ENCODE data around the gene THNSL1.
"Not testable (repeated sequence)": the region's sequence is repeated elsewhere in the genome, so short reads cannot be mapped to it uniquely, and the experiment has no call there.

The THNSL1 gene, protein sequence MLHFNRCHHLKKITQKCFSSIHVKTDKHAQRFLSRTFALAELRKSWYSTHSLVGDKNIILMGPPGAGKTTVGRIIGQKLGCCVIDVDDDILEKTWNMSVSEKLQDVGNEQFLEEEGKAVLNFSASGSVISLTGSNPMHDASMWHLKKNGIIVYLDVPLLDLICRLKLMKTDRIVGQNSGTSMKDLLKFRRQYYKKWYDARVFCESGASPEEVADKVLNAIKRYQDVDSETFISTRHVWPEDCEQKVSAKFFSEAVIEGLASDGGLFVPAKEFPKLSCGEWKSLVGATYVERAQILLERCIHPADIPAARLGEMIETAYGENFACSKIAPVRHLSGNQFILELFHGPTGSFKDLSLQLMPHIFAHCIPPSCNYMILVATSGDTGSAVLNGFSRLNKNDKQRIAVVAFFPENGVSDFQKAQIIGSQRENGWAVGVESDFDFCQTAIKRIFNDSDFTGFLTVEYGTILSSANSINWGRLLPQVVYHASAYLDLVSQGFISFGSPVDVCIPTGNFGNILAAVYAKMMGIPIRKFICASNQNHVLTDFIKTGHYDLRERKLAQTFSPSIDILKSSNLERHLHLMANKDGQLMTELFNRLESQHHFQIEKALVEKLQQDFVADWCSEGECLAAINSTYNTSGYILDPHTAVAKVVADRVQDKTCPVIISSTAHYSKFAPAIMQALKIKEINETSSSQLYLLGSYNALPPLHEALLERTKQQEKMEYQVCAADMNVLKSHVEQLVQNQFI

DNA sequence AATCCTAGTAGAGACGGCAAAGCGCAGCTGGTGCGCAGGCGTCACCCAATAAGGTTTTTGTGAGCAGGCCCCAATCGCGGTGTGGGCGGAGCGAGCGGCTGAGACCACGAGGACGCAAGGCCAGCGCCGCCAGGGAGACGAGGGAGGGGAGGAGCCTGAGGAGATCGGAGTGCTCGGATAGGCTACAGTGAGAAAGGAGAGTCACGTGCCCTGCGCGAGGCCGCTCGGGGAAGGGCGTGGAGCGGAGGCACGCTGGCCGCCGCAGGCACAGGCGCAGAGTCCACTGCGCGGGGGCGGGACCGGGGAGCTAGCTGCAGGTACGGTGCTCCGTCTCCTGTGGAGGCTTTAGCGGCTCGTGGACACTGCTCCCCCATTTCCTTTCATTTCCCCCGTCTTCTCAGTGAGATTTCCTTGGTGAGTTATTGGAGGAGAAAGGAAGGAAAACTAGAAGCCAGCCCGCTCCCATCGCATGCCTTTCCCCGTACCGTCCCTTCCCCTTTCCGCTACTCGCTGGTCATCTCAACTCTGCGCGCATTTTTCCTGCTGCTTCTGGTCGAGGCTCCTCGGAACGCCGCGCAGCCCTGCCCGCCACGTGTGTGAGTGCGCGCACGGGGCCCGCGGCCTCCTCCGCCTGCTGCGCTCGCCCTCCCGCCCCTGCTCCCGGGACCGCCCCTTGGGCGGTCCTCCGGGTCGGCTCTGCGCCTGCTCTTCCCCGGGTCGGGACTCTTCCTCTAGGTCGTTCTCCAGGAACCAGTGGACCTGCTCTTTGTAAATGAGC is at the start of gene THNSL1:
Gene THNSL1, plus strand, starts transcription at position 237 of the 778 bp plus-strand sequence. CDS start 6,612 bp downstream, outside the sequence.
- DNase-seq: peak; percentile 99

- DNase-seq: no peak
Observed at GRCh38 chr10:24966962-24967481, 49.4 kb upstream of the THNSL1 start.

DNA sequence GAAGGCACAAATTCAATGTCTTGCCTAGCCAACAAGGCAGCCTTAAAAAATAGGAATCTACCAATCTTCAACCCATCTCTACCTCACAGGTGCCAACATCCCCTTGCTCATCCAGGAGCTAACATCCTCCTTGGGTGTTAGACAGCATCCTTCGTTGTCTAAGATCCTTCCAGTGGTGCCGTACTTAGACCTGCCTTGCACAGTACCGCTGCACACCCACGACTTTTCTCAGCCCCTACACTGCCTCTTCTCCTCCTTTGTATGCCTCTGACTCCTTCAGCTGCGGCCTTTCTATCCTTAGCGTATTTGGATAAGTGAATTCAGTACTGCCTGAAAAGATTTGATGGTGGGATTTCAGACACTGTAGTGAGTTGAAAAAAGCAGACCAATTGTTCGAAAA is 48.1 kb upstream of the THNSL1 start:
- DNase-seq: no peak

GRCh38 chr10:24968951-24969350 is 47.5 kb upstream of the THNSL1 start:
- not testable (repeated sequence) for DNase-seq

GRCh38 chr10:24969841-24970281 is 46.6 kb upstream of the THNSL1 start:
- no peak for DNase-seq

- no peak for DNase-seq
Observed at GRCh38 chr10:24971374-24971773, 45.0 kb upstream of the THNSL1 start.

- no peak for DNase-seq
Observed at GRCh38 chr10:24973163-24973562, 43.2 kb upstream of the THNSL1 start.

DNA sequence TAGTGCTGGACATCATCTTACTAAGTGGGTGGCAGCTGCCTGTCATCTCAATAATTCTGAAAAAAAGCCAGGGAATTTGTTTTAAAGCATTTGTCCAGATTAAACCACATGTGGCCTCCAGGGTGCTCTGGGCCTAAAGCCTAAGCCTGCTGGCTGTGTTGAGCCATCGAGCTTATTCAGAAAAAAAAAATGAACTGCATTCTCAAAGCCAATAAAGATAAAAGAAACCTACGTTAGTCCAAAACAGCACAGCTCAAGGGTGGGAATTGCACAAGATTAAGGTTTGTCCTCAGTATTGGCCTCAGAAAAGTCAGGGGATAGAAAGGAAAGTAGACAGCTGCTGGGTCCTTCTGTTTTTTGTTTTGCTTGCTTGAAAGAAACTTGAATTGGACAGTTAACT is 41.4 kb upstream of the THNSL1 start:
- no peak for DNase-seq

DNA sequence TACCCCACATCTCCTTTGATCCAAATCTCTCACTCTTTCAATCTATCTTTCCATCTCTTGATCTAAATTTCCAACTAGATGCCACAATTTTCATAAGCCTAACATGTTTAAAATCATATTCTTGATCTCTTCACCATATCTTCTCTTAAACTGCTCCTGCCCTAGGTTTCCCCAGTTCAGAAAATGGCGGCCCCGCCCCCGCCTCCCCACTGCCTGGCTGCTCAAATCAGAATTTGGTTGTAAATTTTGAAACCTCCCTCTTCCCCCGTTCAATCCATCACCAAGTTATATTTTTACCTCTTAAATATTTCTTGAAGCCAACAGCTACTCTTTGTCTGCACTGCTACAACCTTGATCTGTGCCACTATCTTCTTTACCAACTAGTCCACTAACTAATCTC is 36.7 kb upstream of the THNSL1 start:
- no peak for DNase-seq

DNA sequence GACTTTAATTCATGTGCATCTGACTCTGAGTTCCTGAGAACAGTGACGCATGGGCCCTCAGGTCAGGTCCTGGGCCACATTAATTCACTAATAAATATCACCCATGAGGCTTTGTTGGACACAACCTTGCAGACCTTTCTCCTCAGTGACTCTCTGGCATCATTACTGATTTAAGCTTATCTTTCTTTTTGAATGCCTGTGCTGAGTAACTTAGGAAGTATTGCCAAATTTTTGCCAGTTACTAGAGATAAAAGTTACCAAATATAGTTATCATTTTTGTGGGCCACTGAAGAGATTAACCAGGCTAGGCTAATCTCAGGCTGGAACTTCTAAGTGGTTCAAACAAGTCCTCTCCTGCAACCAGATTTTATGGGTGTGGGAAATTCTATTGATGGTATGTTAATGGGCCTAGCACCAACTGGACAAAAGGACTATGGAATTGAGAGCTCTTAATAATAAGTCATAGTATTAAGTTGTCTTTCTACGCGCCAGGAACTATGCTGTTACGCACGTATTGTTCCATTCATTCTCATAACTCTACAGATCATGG is 35.2 kb upstream of the THNSL1 start:
- DNase-seq: no peak

DNA sequence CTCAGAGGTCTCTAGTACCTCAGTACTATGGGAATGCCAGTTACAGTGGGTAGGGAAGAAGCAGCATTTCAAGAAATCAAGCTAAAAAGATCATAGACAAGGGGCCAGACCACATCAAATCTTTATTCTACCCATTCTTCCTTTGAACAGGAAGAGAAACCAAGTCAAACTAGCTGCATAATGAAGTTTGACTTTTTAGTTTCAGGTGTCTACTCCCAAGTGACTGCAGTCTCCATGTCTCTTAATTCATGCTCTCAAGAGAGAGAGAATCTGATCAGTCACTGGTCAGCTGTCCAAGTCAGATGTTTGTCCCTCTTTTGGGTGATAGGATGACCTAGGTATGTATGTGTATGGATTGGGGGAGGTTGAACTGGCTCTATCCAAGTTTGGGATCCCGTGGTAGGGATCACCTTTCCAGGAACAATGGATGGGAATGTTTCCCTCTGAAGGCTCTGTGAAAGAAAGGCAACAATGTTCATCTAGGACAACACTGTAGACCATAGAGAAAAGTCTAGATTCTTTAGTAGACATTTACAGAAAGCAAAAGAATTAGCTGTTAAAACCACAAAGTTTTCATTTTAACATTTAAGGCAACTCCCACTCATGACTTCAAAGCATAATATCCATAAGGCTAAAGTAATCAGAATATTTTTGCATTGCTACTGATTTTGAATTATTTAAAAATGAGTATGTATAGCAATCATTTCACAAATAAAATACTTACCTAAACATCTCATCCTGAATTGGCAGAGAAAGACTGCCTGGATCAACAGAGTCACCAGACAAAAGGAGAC is 33.9 kb upstream of the THNSL1 start:
- DNase-seq: no peak

GRCh38 chr10:24983130-24983529 is 33.3 kb upstream of the THNSL1 start:
- DNase-seq: no peak

DNA sequence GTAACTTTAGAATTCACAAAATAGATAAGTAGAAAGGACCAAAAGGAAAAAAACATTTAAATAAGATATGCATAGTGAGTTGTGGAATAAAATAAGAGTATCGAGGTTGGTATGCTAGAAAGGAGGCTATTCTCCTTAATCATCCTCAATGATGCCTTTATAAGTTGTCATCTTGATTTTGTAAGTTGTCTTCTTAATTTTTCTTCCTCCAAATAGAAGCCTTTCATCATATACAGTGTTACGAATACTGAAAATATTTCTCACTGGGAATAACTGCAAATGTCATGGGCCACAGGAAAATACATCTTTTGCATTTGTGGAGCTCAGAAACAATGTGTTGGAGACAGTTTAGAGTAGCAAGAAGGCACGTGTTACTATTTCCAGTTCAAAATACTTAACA is 32.5 kb upstream of the THNSL1 start:
- DNase-seq: no peak

- DNase-seq: no peak
Observed at GRCh38 chr10:24984906-24985305, 31.5 kb upstream of the THNSL1 start.

GRCh38 chr10:24988831-24989640 is 27.4 kb upstream of the THNSL1 start:
- DNase-seq: no peak

- no peak for DNase-seq
Observed at GRCh38 chr10:24989867-24990266, 26.5 kb upstream of the THNSL1 start.

DNA sequence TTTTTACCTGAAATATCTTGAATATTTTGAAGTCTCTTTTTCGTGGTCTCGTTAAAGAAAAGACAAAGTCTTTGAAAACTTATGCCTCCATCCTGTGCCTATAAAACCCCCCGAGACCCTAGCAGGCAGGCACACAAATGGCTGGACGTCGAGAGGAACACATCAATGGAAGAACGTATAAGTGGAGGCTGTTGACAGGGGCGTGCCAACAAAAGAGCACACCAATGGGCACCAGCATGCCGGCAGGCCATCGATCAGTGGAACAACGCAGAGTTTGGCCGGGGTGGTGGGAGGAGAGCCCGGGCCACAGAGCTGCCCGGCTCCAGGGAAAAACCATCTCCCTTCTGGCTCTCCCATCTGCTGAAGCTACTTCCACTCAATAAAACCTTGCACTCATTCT is 25.1 kb upstream of the THNSL1 start:
- DNase-seq: no peak

DNA sequence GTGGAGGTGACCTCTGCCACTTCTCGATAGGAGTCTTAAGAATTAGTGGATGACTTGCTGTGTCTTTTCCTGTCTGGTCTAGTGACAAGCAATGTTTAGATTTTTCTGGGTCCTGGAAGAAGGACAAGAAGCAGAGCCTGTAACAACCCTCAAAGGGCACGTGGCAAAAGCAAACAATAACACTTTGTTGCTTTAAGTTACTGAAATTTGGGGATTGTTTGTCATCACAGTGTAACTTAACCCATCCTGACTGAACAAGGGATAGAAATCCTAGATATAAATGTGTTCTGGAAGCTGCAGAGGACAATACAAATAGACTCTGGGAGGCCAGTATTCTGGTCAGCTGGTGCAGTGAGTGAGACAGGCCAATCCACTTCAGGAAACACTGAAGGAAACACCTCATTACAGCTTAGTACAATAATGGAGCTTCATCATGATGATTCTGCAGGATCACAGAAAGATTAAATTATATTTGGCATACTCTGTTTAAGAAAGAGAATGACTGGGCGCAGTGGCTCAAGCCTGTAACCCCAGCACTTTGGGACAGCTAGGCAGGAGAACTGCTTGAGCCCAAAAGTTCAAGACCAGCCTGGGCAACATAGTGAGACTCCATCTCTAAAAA is 23.8 kb upstream of the THNSL1 start:
- DNase-seq: no peak

DNA sequence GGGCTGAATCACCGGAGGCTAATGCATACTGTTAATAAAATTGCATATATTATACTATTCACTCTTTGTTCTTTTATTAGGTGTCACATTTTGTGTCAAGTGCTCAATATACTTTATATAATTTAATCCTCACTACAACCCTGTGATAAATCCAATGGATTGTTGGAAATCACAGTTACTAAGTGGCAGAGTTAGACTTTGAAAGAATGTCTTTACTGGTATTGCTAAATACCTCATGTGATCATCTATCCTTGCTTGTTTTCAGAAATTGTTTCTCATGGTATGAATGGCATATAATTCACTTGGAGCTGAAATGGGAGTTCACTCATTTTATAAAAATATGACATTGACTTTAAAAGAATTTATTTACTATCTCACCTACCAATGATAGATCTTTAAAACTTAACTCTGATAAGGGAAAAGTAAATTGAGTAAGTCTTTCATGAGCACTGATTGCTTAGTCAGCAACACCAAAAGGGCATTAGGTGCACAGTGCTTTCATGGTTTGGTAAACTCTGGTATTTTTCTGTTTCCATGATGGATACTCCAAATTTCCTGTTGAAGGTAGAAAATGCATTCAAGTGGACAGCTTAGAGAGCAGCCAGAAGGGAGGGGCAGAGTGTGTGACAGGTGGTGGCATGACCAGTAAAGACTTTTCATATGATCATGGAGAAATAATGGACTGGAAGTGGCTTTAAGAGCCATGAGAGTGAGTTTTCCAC is 23.0 kb upstream of the THNSL1 start:
- no peak for DNase-seq

DNA sequence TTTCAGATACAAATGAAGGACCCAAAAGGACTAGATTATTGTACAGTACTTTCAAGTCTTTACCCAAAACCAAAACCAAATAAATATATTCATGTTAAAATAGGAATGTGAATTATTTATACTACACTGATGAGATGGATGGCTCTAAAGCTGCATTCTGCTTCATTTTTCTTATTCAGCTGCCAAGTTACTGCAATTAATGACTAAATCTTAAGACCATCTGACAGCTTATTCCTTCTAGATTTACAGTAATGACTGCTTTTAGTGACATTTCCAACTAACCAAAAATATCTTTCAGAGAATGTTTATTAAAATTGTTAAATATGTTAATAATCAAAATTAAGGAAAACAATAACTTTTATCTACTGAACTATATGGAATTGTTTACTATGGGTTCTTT is 21.3 kb upstream of the THNSL1 start:
- DNase-seq: no peak
